ENCODE results near the gene PAM.

DNA sequence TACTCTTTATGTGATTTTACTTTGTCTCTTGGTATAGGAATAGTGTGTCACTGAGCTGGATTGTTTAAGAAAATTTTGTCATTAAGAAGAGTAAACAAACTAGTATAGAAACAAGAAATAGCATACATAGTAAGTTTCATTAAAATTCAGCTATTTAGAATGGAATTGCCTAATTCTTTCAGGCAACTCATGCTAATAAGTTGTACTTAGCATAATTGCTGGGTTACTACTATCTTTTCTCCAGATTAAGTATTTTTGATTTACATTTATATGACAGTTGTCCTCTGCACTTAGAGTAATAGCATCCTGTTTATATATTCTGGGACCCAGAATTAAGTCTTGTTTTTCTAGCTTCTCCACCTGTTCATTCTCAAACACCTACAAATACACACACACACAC lies 85.9 kb downstream of the PAM start:
- TF ChIP-seq CTCF (IDR thresholded peaks at IDR 0.05) (no peak), POLR2AphosphoS5 (IDR thresholded peaks at IDR 0.05; ENCODE audit: insufficient read depth in 1 of 2, low read depth in 1 of 2) (no peak)
